A549 (cell line): ENCODE results near the gene FZD10. TPM values are rescaled to one million over a fixed set of nuclear protein-coding genes. Genes with fewer than 3 reads are reported as not detected.

Experiments used
- ATAC-seq, 2 experiments: fragments of 200-7000 bp in 1 of 2; fragments of >200 bp in 1 of 2; cut with Nextera tagmentation in 1 of 2; cut with Tn5 transposase in 1 of 2; 3 replicates each; pipeline versions ENCODE4 v1.8.0 to v1.9.1; 2018 to 2020; ENCODE audit warnings: mild to moderate bottlenecking in 1 of 2, moderate library complexity in 1 of 2
- CTCF ChIA-PET: fragments of 300-600 bp; sonication (Branson Sonifier 250); formaldehyde crosslinking; extraction: SDS; loops from one replicate; lab custom pipeline; 2021; ENCODE audit warnings: antibody characterized with exemption, inconsistent platforms; lab: Yijun Ruan, JAX
- POLR2A ChIA-PET: fragments of 350-600 bp; formaldehyde crosslinking; extraction: SDS; loops from one replicate; lab custom pipeline; 2021; ENCODE audit warnings: antibody characterized with exemption, inconsistent platforms; lab: Yijun Ruan, JAX
- DNase-seq, 2 experiments: peaks; one replicate each; pipeline versions ENCODE4 v3.0.0 to v3.0.0-alpha.2; 2011 to 2016; ENCODE audit warnings: low read depth in 1 of 2, low spot score in 1 of 2
- FAIRE-seq: peaks from 2 replicates; lab custom pipeline; 2011; peaks lifted over from hg19 to GRCh38; lab: Jason Lieb, UNC
- H3K27ac ChIP-seq, 2 experiments: fragments of >200 bp; sonication (Bioruptor Twin); formaldehyde crosslinking; 3 replicates each; pipeline ENCODE4 v1.5.1; 2016 to 2017
- H3K4me1 ChIP-seq: fragments of >200 bp; sonication (Bioruptor Twin); formaldehyde crosslinking; 3 replicates; pipeline ENCODE4 v1.6.1; 2016
- H3K4me2 ChIP-seq: fragments of >200 bp; sonication (Bioruptor Twin); formaldehyde crosslinking; 3 replicates; pipeline ENCODE4 v1.6.1; 2016
- H3K4me3 ChIP-seq: fragments of >200 bp; sonication (Bioruptor Twin); formaldehyde crosslinking; 3 replicates; pipeline ENCODE4 v1.5.1; 2016
- H3K9me3 ChIP-seq: fragments of >200 bp; sonication (Bioruptor Twin); formaldehyde crosslinking; 3 replicates; pipeline ENCODE4 v1.6.1; 2016
- BCL3 ChIP-seq: fragments of >200 bp; sonication (Bioruptor Twin); formaldehyde crosslinking; IDR thresholded peaks from 3 replicates; pipeline ENCODE4 v1.6.1; 2016
- CBX2 ChIP-seq: fragments of 200-600 bp; sonication (generic); IDR thresholded peaks from 2 replicates; pipeline ENCODE4 v1.6.1; 2016; ENCODE audit warnings: low read depth, mild to moderate bottlenecking, borderline replicate concordance
- CHD4 ChIP-seq: fragments of 200-600 bp; sonication (generic); IDR thresholded peaks from 2 replicates; pipeline ENCODE4 v1.6.1; 2016; ENCODE audit warnings: antibody characterized with exemption, mild to moderate bottlenecking, borderline replicate concordance
- ELK1 ChIP-seq: fragments of 150-350 bp; IDR thresholded peaks from 2 replicates; pipeline ENCODE4 v1.6.1; 2014; ENCODE audit warnings: low read depth, mild to moderate bottlenecking, low read length
- EP300 ChIP-seq, 2 experiments: fragments of >200 bp; sonication (Bioruptor Twin); formaldehyde crosslinking; IDR thresholded peaks; 2 replicates in 1 of 2; 3 replicates in 1 of 2; pipeline ENCODE4 v1.6.1; 2016 to 2017
- FOSL2 ChIP-seq, 2 experiments: fragments of 450-650 bp in 1 of 2; fragments of >200 bp in 1 of 2; sonication (Bioruptor Twin) in 1 of 2; formaldehyde crosslinking; IDR thresholded peaks; 2 replicates each; pipeline versions ENCODE4 v1.5.0 to v1.6.1; 2016 to 2020; ENCODE audit warnings: mild to moderate bottlenecking in 1 of 2, moderate library complexity in 1 of 2
- GATA3 ChIP-seq: IDR thresholded peaks from 2 replicates; pipeline ENCODE4 v1.6.1; 2012; ENCODE audit warnings: borderline replicate concordance
- HDAC2 ChIP-seq: fragments of 200-600 bp; sonication (generic); IDR thresholded peaks from 2 replicates; pipeline ENCODE4 v1.6.1; 2016
- HEYL ChIP-seq: fragments of 250-450 bp; sonication (Bioruptor Pico); IDR thresholded peaks from 2 replicates; pipeline ENCODE4 v1.8.0; 2021; ENCODE audit warnings: mild to moderate bottlenecking, moderate library complexity
- HOXA7 ChIP-seq: fragments of 250-450 bp; sonication (Bioruptor Pico); IDR thresholded peaks from 2 replicates; pipeline ENCODE4 v1.5.0; 2020; ENCODE audit warnings: mild to moderate bottlenecking, moderate library complexity
- HOXB13 ChIP-seq: fragments of 250-450 bp; sonication (Bioruptor Pico); IDR thresholded peaks from 2 replicates; pipeline ENCODE4 v1.5.0; 2020; ENCODE audit warnings: low read depth, mild to moderate bottlenecking, moderate library complexity
- HOXB5 ChIP-seq: fragments of 250-450 bp; sonication (Bioruptor Pico); IDR thresholded peaks from 2 replicates; pipeline ENCODE4 v1.5.0; 2020; ENCODE audit warnings: mild to moderate bottlenecking, moderate library complexity
- JUN ChIP-seq, 2 experiments: fragments of >200 bp; sonication (Bioruptor Twin); formaldehyde crosslinking; IDR thresholded peaks; 2 replicates in 1 of 2; 3 replicates in 1 of 2; pipeline ENCODE4 v1.6.1; 2016 to 2017
- KDM1A ChIP-seq: fragments of 200-600 bp; sonication (generic); IDR thresholded peaks from 2 replicates; pipeline ENCODE4 v1.6.1; 2016; ENCODE audit warnings: low read depth, mild to moderate bottlenecking
- KDM5A ChIP-seq: fragments of 200-600 bp; sonication (generic); IDR thresholded peaks from 2 replicates; pipeline ENCODE4 v1.6.1; 2016; ENCODE audit warnings: antibody characterized with exemption, mild to moderate bottlenecking
- MAFK ChIP-seq: fragments of 450-650 bp; IDR thresholded peaks from 2 replicates; pipeline ENCODE4 v1.6.1; 2014; ENCODE audit not compliant: partially characterized antibody
- NR3C1 ChIP-seq: fragments of >200 bp; sonication (Bioruptor Twin); formaldehyde crosslinking; IDR thresholded peaks from 3 replicates; pipeline ENCODE4 v1.6.1; 2017
- PBX3 ChIP-seq: IDR thresholded peaks from 2 replicates; pipeline ENCODE4 v1.6.1; 2012
- POLR2AphosphoS2 ChIP-seq: conservative IDR thresholded peaks from 2 replicates; pipeline ENCODE4 v1.6.1; 2012; ENCODE audit warnings: low read length, improper control_type of control experiment, inconsistent platforms
- RAD21 ChIP-seq, 2 experiments: fragments of >200 bp in 1 of 2; sonication (Bioruptor Twin) in 1 of 2; formaldehyde crosslinking in 1 of 2; IDR thresholded peaks in 1 of 2; conservative IDR thresholded peaks in 1 of 2; 2 replicates in 1 of 2; 3 replicates in 1 of 2; pipeline ENCODE4 v1.6.1; 2012 to 2018; ENCODE audit warnings: inconsistent platforms in 1 of 2
- RNF2 ChIP-seq: fragments of 200-600 bp; sonication (generic); IDR thresholded peaks from 2 replicates; pipeline ENCODE4 v1.6.1; 2016; ENCODE audit warnings: low read depth, mild to moderate bottlenecking, antibody characterized with exemption, moderate library complexity, borderline replicate concordance
- SMC3 ChIP-seq: fragments of >200 bp; sonication (Bioruptor Twin); formaldehyde crosslinking; IDR thresholded peaks from 3 replicates; pipeline ENCODE4 v1.6.1; 2018; ENCODE audit warnings: inconsistent platforms
- SREBF2 ChIP-seq: fragments of 450-650 bp; IDR thresholded peaks from 2 replicates; pipeline ENCODE4 v1.6.1; 2014; ENCODE audit warnings: mild to moderate bottlenecking, moderate library complexity
- USF2 ChIP-seq: fragments of 450-650 bp; IDR thresholded peaks from 2 replicates; pipeline ENCODE4 v1.6.1; 2014; ENCODE audit warnings: antibody characterized with exemption
- ZFP36 ChIP-seq: fragments of 450-650 bp; IDR thresholded peaks from 2 replicates; pipeline ENCODE4 v1.6.1; 2014; ENCODE audit warnings: borderline replicate concordance; ENCODE audit not compliant: partially characterized antibody
- ZNF302 ChIP-seq: fragments of 250-450 bp; sonication (Bioruptor Pico); IDR thresholded peaks from 2 replicates; pipeline ENCODE4 v1.9.0; 2021; ENCODE audit warnings: inconsistent platforms, mild to moderate bottlenecking, moderate library complexity
- ZSCAN20 ChIP-seq: fragments of 250-450 bp; sonication (Bioruptor Pico); IDR thresholded peaks from 2 replicates; pipeline ENCODE4 v1.8.0; 2022; ENCODE audit warnings: mild to moderate bottlenecking, moderate library complexity
- WGBS: methylation state at CpG from one replicate; pipeline ENCODE4 v1.1.6; 2017; ENCODE audit errors: missing lambda C conversion rate; 5-methylcytosine and 5-hydroxymethylcytosine counted together
- polyA plus RNA-seq, 4 experiments: library from polyadenylated mRNA; depleted of rRNA in 3 of 4; stranded (reverse); fragments of >200 nt; fragmentation: RNase III in 1 of 4; extraction: RNeasy Plus Mini Kit Qiagen cat#74134 plus additional on column Dnase treatment in 1 of 4; gene quantifications; 2 replicates in 3 of 4; 3 replicates in 1 of 4; pipeline ENCODE4 v1.2.3, GENCODE V29; 2011 to 2017

Gene FZD10
- polyA plus RNA-seq, 2 of the 4 experiments (the other 2 are of a cell fraction): not detected

GRCh38 chr12:130204541-130204953 lies 42.3 kb downstream of the FZD10 start:
- POLR2A ChIA-PET: no interaction called here
- H3K4me2 ChIP-seq: no peak overlapping the region
- no peak for DNase-seq
- H3K27ac ChIP-seq: no peak overlapping the region
- TF ChIP-seq RAD21 (conservative IDR thresholded peaks at IDR 0.05 in 1 of 2, IDR thresholded peaks at IDR 0.05 in 1 of 2) (no peak), MAFK (no peak), FOSL2 (IDR thresholded peaks at IDR 0.05) (no peak), FOSL2 (CRISPR knock-in tag; IDR thresholded peaks at IDR 0.05) (no peak), HOXB5 (no peak), SREBF2 (no peak), NR3C1 (no peak), PBX3 (no peak), HOXA7 (no peak), RNF2 (no peak), CBX2 (no peak), SMC3 (no peak), HDAC2 (no peak), POLR2AphosphoS2 (no peak), KDM5A (no peak), ZFP36 (no peak), BCL3 (no peak), GATA3 (no peak), CHD4 (no peak)
- no peak overlapping the region for H3K4me3 ChIP-seq
- no peaks in the 10 kb centered on the region for H3K4me1 ChIP-seq
- CTCF ChIA-PET: interaction anchor here (1.5 kb wide), 1 partner anchor 9 kb away, joined by 4 read pairs; no protein-coding TSS in a partner anchor
- ATAC-seq: no peak
- 29% methylated on average over 12 of the region's 12 CpGs for WGBS
- no peak for FAIRE-seq
- peaks cover 4% of the 10 kb centered on the region; the same call in 1 of the 3 replicates for H3K9me3 ChIP-seq

GRCh38 chr12:130205495-130205894 lies 43.2 kb downstream of the FZD10 start:
- CTCF ChIA-PET: interaction anchor here (1.5 kb wide), 1 partner anchor 8 kb away, joined by 4 read pairs; no protein-coding TSS in a partner anchor

More at GRCh38 chr12:130205495-130205894, 43.2 kb downstream of the FZD10 start:
- Histone ChIP-seq H3K27ac (no peak overlapping the region), H3K4me1 (no peaks in the 10 kb centered on the region), H3K4me3 (no peak overlapping the region), H3K4me2 (no peak overlapping the region), H3K9me3 (peaks cover 4% of the 10 kb centered on the region; the same call in 1 of the 3 replicates)
- POLR2A ChIA-PET: no interaction called here
- DNase-seq (no peak), ATAC-seq (no peak), FAIRE-seq (no peak)
- 15% methylated on average over 5 of the region's 6 CpGs for WGBS
- no peak for TF ChIP-seq KDM1A
- TF ChIP-seq HOXB13: no peak
- TF ChIP-seq ZSCAN20 (CRISPR knock-in tag): no peak
- no peak for TF ChIP-seq ELK1
- TF ChIP-seq USF2: no peak
- TF ChIP-seq JUN (IDR thresholded peaks at IDR 0.05): no peak
- no peak for TF ChIP-seq SREBF2
- no peak for TF ChIP-seq ZNF302 (CRISPR knock-in tag)
- no peak for TF ChIP-seq NR3C1
- TF ChIP-seq EP300 (IDR thresholded peaks at IDR 0.05): no peak
- no peak for TF ChIP-seq HEYL
- TF ChIP-seq HOXA7: no peak
